ENCODE data around the gene ARMCX2. TPM values are rescaled to one million over a fixed set of nuclear protein-coding genes. Genes with fewer than 3 reads are reported as not detected.

The ARMCX2 gene
- total RNA-seq, 3 donors from 2014 or later: 4.4 to 35.2 (median 8.3) TPM

DNA sequence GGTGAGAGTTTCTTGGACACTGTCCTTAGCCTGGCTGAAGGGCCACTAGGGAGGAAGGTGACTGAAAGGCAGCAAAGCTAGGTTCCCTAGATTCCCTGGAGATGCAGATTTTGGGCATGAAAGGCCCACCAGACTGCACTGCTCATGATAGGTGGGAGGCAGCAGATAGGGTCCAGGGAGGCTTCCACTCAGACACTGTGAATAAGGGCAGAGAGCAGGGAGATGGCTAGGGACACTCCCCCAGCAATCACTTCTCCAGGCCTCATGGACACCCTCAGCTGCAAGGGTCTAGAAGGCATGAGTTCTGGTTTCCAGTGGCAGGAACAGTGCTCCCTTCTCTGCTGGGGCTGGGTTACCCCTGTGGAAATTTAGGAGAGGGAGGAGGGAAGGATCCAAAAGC is 20.1 kb downstream of the ARMCX2 start:
- no peak overlapping the region for H3K4me3 ChIP-seq
- H3K4me1 ChIP-seq (ENCODE audit: low read depth): no peaks in the 10 kb centered on the region
- no peaks in the 10 kb centered on the region for H3K36me3 ChIP-seq (ENCODE audit: low read depth)
- TF ChIP-seq, protein P1, sequence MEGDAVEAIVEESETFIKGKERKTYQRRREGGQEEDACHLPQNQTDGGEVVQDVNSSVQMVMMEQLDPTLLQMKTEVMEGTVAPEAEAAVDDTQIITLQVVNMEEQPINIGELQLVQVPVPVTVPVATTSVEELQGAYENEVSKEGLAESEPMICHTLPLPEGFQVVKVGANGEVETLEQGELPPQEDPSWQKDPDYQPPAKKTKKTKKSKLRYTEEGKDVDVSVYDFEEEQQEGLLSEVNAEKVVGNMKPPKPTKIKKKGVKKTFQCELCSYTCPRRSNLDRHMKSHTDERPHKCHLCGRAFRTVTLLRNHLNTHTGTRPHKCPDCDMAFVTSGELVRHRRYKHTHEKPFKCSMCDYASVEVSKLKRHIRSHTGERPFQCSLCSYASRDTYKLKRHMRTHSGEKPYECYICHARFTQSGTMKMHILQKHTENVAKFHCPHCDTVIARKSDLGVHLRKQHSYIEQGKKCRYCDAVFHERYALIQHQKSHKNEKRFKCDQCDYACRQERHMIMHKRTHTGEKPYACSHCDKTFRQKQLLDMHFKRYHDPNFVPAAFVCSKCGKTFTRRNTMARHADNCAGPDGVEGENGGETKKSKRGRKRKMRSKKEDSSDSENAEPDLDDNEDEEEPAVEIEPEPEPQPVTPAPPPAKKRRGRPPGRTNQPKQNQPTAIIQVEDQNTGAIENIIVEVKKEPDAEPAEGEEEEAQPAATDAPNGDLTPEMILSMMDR (IDR thresholded peaks at IDR 0.05): no peak
- no peak for DNase-seq
- no peaks in the 10 kb centered on the region for H3K9me3 ChIP-seq
- no peak for ATAC-seq
- intact Hi-C loops (cut with DNase I, micrococcal nuclease): no loop called here

GRCh38 chrX:101619364-101619763 is 40.3 kb downstream of the ARMCX2 start:
- TF ChIP-seq, protein P1 (IDR thresholded peaks at IDR 0.05): no peak
- H3K4me1 ChIP-seq (ENCODE audit: low read depth): no peaks in the 10 kb centered on the region
- intact Hi-C loops (cut with DNase I, micrococcal nuclease): no loop called here

DNA sequence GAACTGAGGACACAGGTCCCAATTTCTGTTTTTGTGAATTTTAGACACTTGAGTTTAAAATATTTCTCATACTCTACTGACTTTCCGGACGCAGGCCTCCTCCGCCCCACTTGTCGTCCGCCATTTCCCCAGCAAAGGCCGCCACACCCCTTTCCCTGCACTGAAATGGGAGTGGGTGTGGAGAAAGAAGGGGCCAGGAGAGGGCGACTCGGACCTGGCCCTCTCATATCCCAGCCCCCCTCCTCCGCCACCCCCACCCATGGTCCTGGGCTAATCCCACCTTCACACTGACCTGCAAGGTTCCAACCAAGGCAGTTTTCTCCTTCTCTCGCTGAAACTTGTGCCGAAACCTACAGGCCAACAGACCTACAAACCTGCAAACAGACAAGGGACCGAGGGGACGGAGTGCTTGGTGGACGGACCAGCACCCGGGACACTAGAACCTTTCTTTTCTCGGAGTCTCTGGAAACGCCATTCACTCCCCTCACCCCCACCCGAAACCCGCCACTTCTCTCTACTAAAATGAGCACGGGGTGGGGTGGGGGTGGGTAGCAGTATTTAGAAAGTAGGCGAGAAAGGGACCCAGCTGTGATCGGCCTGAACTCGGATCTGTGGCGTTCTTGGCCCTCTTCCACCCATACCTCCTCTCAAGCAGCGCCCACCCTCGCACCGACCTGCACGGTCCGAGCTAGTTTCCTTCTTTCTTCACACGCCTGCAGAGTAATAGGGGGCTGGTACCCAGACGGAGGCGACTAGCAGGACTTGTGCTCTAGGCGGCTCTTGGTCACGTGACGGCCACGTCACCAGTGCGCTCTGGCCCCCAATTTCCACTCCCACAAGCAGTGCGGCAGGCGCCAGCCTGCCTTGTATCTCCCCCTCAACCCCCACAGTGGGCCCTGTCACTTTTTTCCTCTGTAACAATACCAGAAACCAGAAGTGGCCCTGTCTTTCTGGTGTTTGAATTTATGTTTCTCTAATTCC is 42.1 kb downstream of the ARMCX2 start, which contains the start of gene ARMCX6:
TSS of gene ARMCX6 (minus strand) at position 790 of the 981 bp plus-strand sequence. CDS start 1,380 bp downstream, outside the sequence.
- Histone ChIP-seq H3K9me3 (no peaks in the 10 kb centered on the region), H3K4me1 (ENCODE audit: low read depth) (no peaks in the 10 kb centered on the region), H3K36me3 (ENCODE audit: low read depth) (no peaks in the 10 kb centered on the region), H3K4me3 (peak within 1 kb of the TSS; percentile 34)
- TF ChIP-seq, protein P1 (IDR thresholded peaks at IDR 0.05): no peak
- peak; percentile 87 for ATAC-seq
- peak; percentile 74 to 88 (median 81) for DNase-seq
- intact Hi-C loops (cut with DNase I, micrococcal nuclease): no loop called here

More at GRCh38 chrX:101619364-101619763, 40.3 kb downstream of the ARMCX2 start:
- H3K9me3 ChIP-seq: no peaks in the 10 kb centered on the region
- no peaks in the 10 kb centered on the region for H3K36me3 ChIP-seq (ENCODE audit: low read depth)
- no peak overlapping the region for H3K4me3 ChIP-seq
- ATAC-seq (no peak), DNase-seq (no peak)

GRCh38 chrX:101605728-101606127 is 53.9 kb downstream of the ARMCX2 start:
- Histone ChIP-seq H3K4me1 (ENCODE audit: low read depth) (no peaks in the 10 kb centered on the region), H3K4me3 (no peak overlapping the region), H3K9me3 (no peaks in the 10 kb centered on the region), H3K36me3 (ENCODE audit: low read depth) (no peaks in the 10 kb centered on the region)
- DNase-seq: no peak
- no peak for ATAC-seq
- intact Hi-C loops (cut with DNase I, micrococcal nuclease): no loop called here
- TF ChIP-seq, protein P1 (IDR thresholded peaks at IDR 0.05): no peak

Other genes with a start within 250 kb of the ARMCX2 start
- 10 to 100 TPM in 2 of 3 donors, 1 to 10 TPM in 1; 7.9 to 22.0 (median 15.7) TPM for gene ARMCX4, start 174.4 kb downstream of the ARMCX2 start, total RNA-seq
- gene ARMCX1, start 109.3 kb downstream of the ARMCX2 start, total RNA-seq: 10 to 100 TPM in 1 of 3 donors, 1 to 10 TPM in 2; 4.6 to 44.0 (median 5.7) TPM
- gene ARMCX6, start 41.9 kb downstream of the ARMCX2 start, total RNA-seq: 10 to 100 TPM; 16.2 to 23.2 (median 16.8) TPM
- 10 to 100 TPM; 21.5 to 53.2 (median 28.9) TPM for gene ARMCX3, start 36.7 kb downstream of the ARMCX2 start, total RNA-seq

Data from mucosa of descending colon (tissue), 3 donors.